GM18870 (cell line): Measurements from ENCODE around the gene ENTHD1.
"Not testable (repeated sequence)": the region's sequence is repeated elsewhere in the genome, so short reads cannot be mapped to it uniquely, and the experiment has no call there.

ENCODE experiments used
- ATAC-seq: cut with Tn5 transposase; IDR thresholded peaks from one replicate; pipeline ENCODE4 v1.9.1; 2021; ENCODE audit warnings: moderate library complexity; ENCODE audit not compliant: unreplicated experiment

ENTHD1 gene

GRCh38 chr22:39900306-39901227 is 7.0 kb upstream of the ENTHD1 start, which contains the start of gene GRAP2:
Gene GRAP2 (plus strand): TSS chr22:39901084. CDS start chr22:39947107, 46,023 bp downstream.
- ATAC-seq, result no peak

- peak; percentile 52 for ATAC-seq
Observed at GRCh38 chr22:39898997-39899396, 5.4 kb upstream of the ENTHD1 start.

- ATAC-seq, result no peak
Observed at GRCh38 chr22:39897841-39898240, 4.3 kb upstream of the ENTHD1 start.

GRCh38 chr22:39896313-39896996 is 2.9 kb upstream of the ENTHD1 start:
- ATAC-seq, result no peak

GRCh38 chr22:39895682-39896081 is 2.1 kb upstream of the ENTHD1 start:
- no peak for ATAC-seq

- no peak for ATAC-seq
Observed at GRCh38 chr22:39894554-39895092, 1.1 kb upstream of the ENTHD1 start.

- not testable (repeated sequence) for ATAC-seq
Observed at GRCh38 chr22:39889924-39890323, 3.6 kb downstream of the ENTHD1 start.

- no peak for ATAC-seq
Observed at GRCh38 chr22:39883057-39883456, 10.5 kb downstream of the ENTHD1 start.

GRCh38 chr22:39880722-39881121 is 12.8 kb downstream of the ENTHD1 start:
- ATAC-seq, result no peak

- no peak for ATAC-seq
Observed at GRCh38 chr22:39877079-39877845, 16.3 kb downstream of the ENTHD1 start.

- not testable (repeated sequence) for ATAC-seq
Observed at GRCh38 chr22:39875176-39875885, 18.2 kb downstream of the ENTHD1 start.

- no peak for ATAC-seq
Observed at GRCh38 chr22:39873965-39874364, 19.6 kb downstream of the ENTHD1 start.

GRCh38 chr22:39872548-39872947 is 21.0 kb downstream of the ENTHD1 start:
- ATAC-seq, result no peak

GRCh38 chr22:39871008-39871798 is 22.4 kb downstream of the ENTHD1 start:
- no peak for ATAC-seq

GRCh38 chr22:39869797-39870196 is 23.8 kb downstream of the ENTHD1 start:
- ATAC-seq, result not testable (repeated sequence)

GRCh38 chr22:39868741-39869140 is 24.8 kb downstream of the ENTHD1 start:
- ATAC-seq, result no peak

GRCh38 chr22:39859903-39860588 is 33.5 kb downstream of the ENTHD1 start:
- ATAC-seq, result no peak

- no peak for ATAC-seq
Observed at GRCh38 chr22:39856588-39856987, 37.0 kb downstream of the ENTHD1 start.

- ATAC-seq, result no peak
Observed at GRCh38 chr22:39852799-39853198, 40.8 kb downstream of the ENTHD1 start.
